Suppressor macrophage (primary cell): Measurements from ENCODE around the gene NKX1-1.

Source experiments
- DNase-seq, 4 experiments: peaks; one replicate each; pipeline ENCODE4 v3.0.0-alpha.2; 2020 to 2022

NKX1-1 gene

GRCh38 chr4:1357356-1358248, 48.6 kb downstream of the NKX1-1 start:
- no peak for DNase-seq

GRCh38 chr4:1356181-1356998, 49.9 kb downstream of the NKX1-1 start:
- DNase-seq = peak; percentile 61 to 80 (median 70)

- no peak for DNase-seq
Measured at GRCh38 chr4:1355378-1355777, 50.9 kb downstream of the NKX1-1 start.

GRCh38 chr4:1354983-1355275, 51.3 kb downstream of the NKX1-1 start:
- DNase-seq = no peak

- DNase-seq = no peak
Measured at GRCh38 chr4:1354136-1354982, 51.9 kb downstream of the NKX1-1 start.

GRCh38 chr4:1353186-1354055, 52.8 kb downstream of the NKX1-1 start:
- no peak for DNase-seq
